ENCODE results near the gene TMCO4.

Gene TMCO4

DNA sequence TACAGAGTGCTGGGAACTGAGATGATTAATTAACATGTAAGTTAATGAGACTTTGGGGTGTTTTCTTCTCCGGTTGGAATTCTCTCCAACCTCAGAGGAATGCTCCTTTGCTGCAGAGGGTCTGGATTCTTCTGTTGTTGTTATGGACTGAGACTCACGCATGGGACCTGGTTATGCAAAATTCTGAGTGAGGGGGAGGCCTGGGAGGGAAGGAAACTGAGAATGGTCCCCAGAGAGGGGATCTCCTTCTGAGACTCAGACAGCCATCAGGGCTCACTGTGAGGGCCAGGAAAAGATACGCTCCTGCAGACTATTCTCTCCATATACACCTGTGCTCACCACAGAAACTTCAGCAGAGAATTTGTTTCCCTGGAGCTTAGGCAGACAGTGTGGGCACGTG is 78.7 kb downstream of the TMCO4 start (continued):
- no peak for TF ChIP-seq ZBTB26 (tag by site-specific recombination; optimal IDR thresholded peaks at IDR 0.05)

GRCh38 chr1:19720174-19720573 is 79.5 kb downstream of the TMCO4 start:
- POLR2A ChIA-PET, result no interaction called here
- TF ChIP-seq ZNF768 (tag by site-specific recombination; IDR thresholded peaks at IDR 0.05) (no peak), ZNF121 (tag by site-specific recombination; IDR thresholded peaks at IDR 0.05) (0 out of 2 replicates have a peak, but pooled peaks have one; percentile 21)
- no peak overlapping the region for H3K27ac ChIP-seq (ENCODE audit: extremely low read depth, low read depth, low read length)
- no peaks in the 10 kb centered on the region for H3K4me1 ChIP-seq (ENCODE audit: control insufficient read depth, insufficient read depth, low read length)
- no peak overlapping the region for H3K4me3 ChIP-seq (ENCODE audit: low read depth, low read length)
- H3K9me3 ChIP-seq (ENCODE audit: control insufficient read depth, insufficient read depth, low read depth, low read length), result no peaks in the 10 kb centered on the region
- CTCF ChIA-PET, result interaction anchor here (0.6 to 1.8 kb wide), 3 partner anchors 8 to 59 kb away, joined by 3 to 7 read pairs (median 3); no protein-coding TSS in a partner anchor
- H3K36me3 ChIP-seq (ENCODE audit: control insufficient read depth in 2 of 2, insufficient read depth in 1 of 2, low read length in 2 of 2), result no peaks in the 10 kb centered on the region

DNA sequence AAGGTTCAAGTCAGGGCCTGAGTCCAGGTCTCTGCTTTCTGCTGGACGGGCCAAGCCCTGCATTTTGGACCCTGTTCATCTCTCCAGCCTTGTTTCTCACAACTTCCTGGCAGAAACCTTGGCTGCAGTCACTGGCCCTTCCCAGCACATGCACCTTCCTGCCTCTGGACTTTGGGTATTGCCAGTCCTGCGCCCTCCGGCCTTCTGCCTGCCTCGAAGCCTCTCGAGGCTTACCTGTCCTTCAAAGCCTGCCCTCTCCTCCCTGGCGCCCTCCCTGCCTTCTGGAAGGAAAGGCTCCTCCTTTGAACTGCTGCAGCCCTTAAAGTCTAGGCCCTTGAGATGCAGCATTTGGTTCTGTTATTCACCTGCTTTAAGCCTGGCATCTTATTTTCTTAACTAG is 82.2 kb downstream of the TMCO4 start:
- POLR2A ChIA-PET, result no interaction called here
- no peak overlapping the region for H3K27ac ChIP-seq (ENCODE audit: extremely low read depth, low read depth, low read length)
- CTCF ChIA-PET, result interaction anchor here (4.9 kb wide), 1 partner anchor 12 kb away, joined by 62 read pairs; no protein-coding TSS in a partner anchor

More for the DNA sequence above, 82.2 kb downstream of the TMCO4 start:
- TF ChIP-seq ZNF518A (tag by site-specific recombination; conservative IDR thresholded peaks at IDR 0.05; ENCODE audit: low read depth) (no peak), ZNF560 (tag by site-specific recombination; IDR thresholded peaks at IDR 0.05; ENCODE audit: borderline replicate concordance) (no peak), ZNF302 (tag by site-specific recombination; IDR thresholded peaks at IDR 0.05; ENCODE audit: low read depth) (no peak), HOXC10 (CRISPR knock-in tag; IDR thresholded peaks at IDR 0.05) (no peak), ZSCAN23 (tag by site-specific recombination; IDR thresholded peaks at IDR 0.05) (no peak), ZNF146 (tag by site-specific recombination; IDR thresholded peaks at IDR 0.05) (no peak), ZNF404 (tag by site-specific recombination; IDR thresholded peaks at IDR 0.05) (no peak), ZNF23 (tag by site-specific recombination; IDR thresholded peaks at IDR 0.05; ENCODE audit: borderline replicate concordance) (no peak), IKZF3 (tag by site-specific recombination; IDR thresholded peaks at IDR 0.05) (no peak), SCRT2 (tag by site-specific recombination; IDR thresholded peaks at IDR 0.05) (no peak), ZNF514 (tag by site-specific recombination; IDR thresholded peaks at IDR 0.05) (no peak), ZNF202 (tag by site-specific recombination; IDR thresholded peaks at IDR 0.05; ENCODE audit: borderline replicate concordance) (no peak), ZNF311 (tag by site-specific recombination; IDR thresholded peaks at IDR 0.05; ENCODE audit: borderline replicate concordance) (no peak), ZNF785 (tag by site-specific recombination; IDR thresholded peaks at IDR 0.05) (no peak), ZNF837 (tag by site-specific recombination; IDR thresholded peaks at IDR 0.05) (no peak), ZNF362 (tag by site-specific recombination; IDR thresholded peaks at IDR 0.05) (no peak)
- TF ChIP-seq, protein P1, sequence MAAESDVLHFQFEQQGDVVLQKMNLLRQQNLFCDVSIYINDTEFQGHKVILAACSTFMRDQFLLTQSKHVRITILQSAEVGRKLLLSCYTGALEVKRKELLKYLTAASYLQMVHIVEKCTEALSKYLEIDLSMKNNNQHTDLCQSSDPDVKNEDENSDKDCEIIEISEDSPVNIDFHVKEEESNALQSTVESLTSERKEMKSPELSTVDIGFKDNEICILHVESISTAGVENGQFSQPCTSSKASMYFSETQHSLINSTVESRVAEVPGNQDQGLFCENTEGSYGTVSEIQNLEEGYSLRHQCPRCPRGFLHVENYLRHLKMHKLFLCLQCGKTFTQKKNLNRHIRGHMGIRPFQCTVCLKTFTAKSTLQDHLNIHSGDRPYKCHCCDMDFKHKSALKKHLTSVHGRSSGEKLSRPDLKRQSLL (tag by site-specific recombination; IDR thresholded peaks at IDR 0.05), result no peak
- no peaks in the 10 kb centered on the region for H3K4me1 ChIP-seq (ENCODE audit: control insufficient read depth, insufficient read depth, low read length)
- H3K9me3 ChIP-seq (ENCODE audit: control insufficient read depth, insufficient read depth, low read depth, low read length), result no peaks in the 10 kb centered on the region
- no peaks in the 10 kb centered on the region for H3K36me3 ChIP-seq (ENCODE audit: control insufficient read depth in 2 of 2, insufficient read depth in 1 of 2, low read length in 2 of 2)
- H3K4me3 ChIP-seq (ENCODE audit: low read depth, low read length), result no peak overlapping the region
